Activated CD4-positive, CD25-positive, alpha-beta regulatory T cell (primary cell): ENCODE data around the gene MYH10.

Source experiments
- DNase-seq, 4 experiments: peaks; one replicate each; lab custom pipeline; 2025; lab: John Stamatoyannopoulos, UW

MYH10 gene

GRCh38 chr17:8609910-8610309 lies 20.6 kb downstream of the MYH10 start:
- DNase-seq = no peak

GRCh38 chr17:8608001-8608400 lies 22.5 kb downstream of the MYH10 start:
- DNase-seq = no peak

- no peak for DNase-seq
Measured at GRCh38 chr17:8606401-8606800, 24.1 kb downstream of the MYH10 start.

- no peak for DNase-seq
Measured at GRCh38 chr17:8602679-8603078, 27.8 kb downstream of the MYH10 start.

GRCh38 chr17:8599351-8600011 lies 31.0 kb downstream of the MYH10 start:
- no peak for DNase-seq

GRCh38 chr17:8598913-8599312 lies 31.6 kb downstream of the MYH10 start:
- DNase-seq = no peak

GRCh38 chr17:8593830-8594229 lies 36.7 kb downstream of the MYH10 start:
- no peak for DNase-seq

- no peak for DNase-seq
Measured at GRCh38 chr17:8593276-8593675, 37.2 kb downstream of the MYH10 start.

GRCh38 chr17:8588877-8589554 lies 41.5 kb downstream of the MYH10 start:
- DNase-seq = no peak

- DNase-seq = no peak
Measured at GRCh38 chr17:8586766-8587165, 43.8 kb downstream of the MYH10 start.

GRCh38 chr17:8585911-8586310 lies 44.6 kb downstream of the MYH10 start:
- no peak for DNase-seq

GRCh38 chr17:8583954-8584353 lies 46.6 kb downstream of the MYH10 start:
- no peak for DNase-seq

- no peak for DNase-seq
Measured at GRCh38 chr17:8580952-8581658, 49.4 kb downstream of the MYH10 start.

- DNase-seq = no peak
Measured at GRCh38 chr17:8577868-8578267, 52.7 kb downstream of the MYH10 start.

GRCh38 chr17:8576559-8577294 lies 53.8 kb downstream of the MYH10 start:
- DNase-seq = no peak

- no peak for DNase-seq
Measured at GRCh38 chr17:8574687-8575086, 55.8 kb downstream of the MYH10 start.

GRCh38 chr17:8572764-8573163 lies 57.8 kb downstream of the MYH10 start:
- no peak for DNase-seq

- no peak for DNase-seq
Measured at GRCh38 chr17:8563981-8564602, 66.4 kb downstream of the MYH10 start.

GRCh38 chr17:8563024-8563776 lies 67.3 kb downstream of the MYH10 start:
- no peak for DNase-seq

- DNase-seq = no peak
Measured at GRCh38 chr17:8558144-8558543, 72.4 kb downstream of the MYH10 start.

- DNase-seq = no peak
Measured at GRCh38 chr17:8557176-8557806, 73.2 kb downstream of the MYH10 start.
